GM12891 (cell line): ENCODE results near the gene OR5W2.

ENCODE experiments used
- PAX5 ChIP-seq: IDR thresholded peaks from 2 replicates; pipeline ENCODE4 v1.6.1; 2011; ENCODE audit warnings: low read length, moderate library complexity, mild to moderate bottlenecking; ENCODE audit not compliant: insufficient read depth, severe bottlenecking
- POLR2A ChIP-seq: IDR thresholded peaks from 2 replicates; pipeline ENCODE4 v1.6.1; 2011; ENCODE audit warnings: low read depth, low read length, control low read depth
- POLR2AphosphoS5 ChIP-seq: IDR thresholded peaks from 2 replicates; pipeline ENCODE4 v1.6.1; 2011; ENCODE audit warnings: low read depth, low read length, control low read depth
- POU2F2 ChIP-seq: IDR thresholded peaks from 2 replicates; pipeline ENCODE4 v1.6.1; 2011; ENCODE audit warnings: low read depth, mild to moderate bottlenecking, control low read depth, low read length, moderate library complexity
- SPI1 ChIP-seq: IDR thresholded peaks from 2 replicates; pipeline ENCODE4 v1.6.1; 2011; ENCODE audit warnings: low read depth, low read length, control low read depth
- TAF1 ChIP-seq: IDR thresholded peaks from 2 replicates; pipeline ENCODE4 v1.6.1; 2011; ENCODE audit warnings: low read depth, low read length, control low read depth

- TF ChIP-seq POLR2A = no peak
- no peak for TF ChIP-seq POLR2AphosphoS5
- TF ChIP-seq TAF1 = no peak
- TF ChIP-seq SPI1 = no peak
- TF ChIP-seq POU2F2 = no peak
- no peak for TF ChIP-seq PAX5
Measured at GRCh38 chr11:55902308-55902707, 12.1 kb downstream of the OR5W2 start.
